ENCODE results near the gene HACD3. TPM values are rescaled to one million over a fixed set of nuclear protein-coding genes. Genes with fewer than 3 reads are reported as not detected.

HACD3 gene
- total RNA-seq, 4 donors from 2014 or later, result 14.7 to 53.2 (median 32.9) TPM

DNA sequence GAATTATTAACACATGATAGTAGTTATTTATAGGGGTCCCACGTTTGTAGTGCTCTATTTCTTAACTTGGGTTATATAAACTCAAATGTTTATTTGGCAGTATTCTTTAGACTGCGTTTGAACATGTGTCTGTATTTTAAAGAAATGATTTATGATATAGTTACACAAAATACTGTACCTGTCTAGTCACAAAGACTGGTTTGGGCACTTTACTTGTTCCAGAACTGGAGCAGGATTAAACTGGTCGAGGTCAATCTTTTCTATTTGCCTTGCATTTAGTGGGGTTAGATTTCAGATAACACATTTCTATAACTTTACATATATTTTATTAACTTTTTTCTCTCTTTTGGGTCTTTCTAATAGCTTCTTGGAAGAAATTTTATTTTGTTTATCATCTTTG lies 39.5 kb downstream of the HACD3 start:
- DNase-seq, result no peak
- Histone ChIP-seq H3K4me1 (peaks cover 0 to 20% (median 0%) of the 10 kb centered on the region in 3 donors), H3K27me3 (no peaks in the 10 kb centered on the region), H3K4me3 (no peak overlapping the region), H3K27ac (peak overlapping the region in 3 of 4 donors; percentile 31 to 57 (median 53)), H3K36me3 (peaks cover 0 to 90% (median 12%) of the 10 kb centered on the region in 3 donors), H3K9me3 (no peaks in the 10 kb centered on the region)
- TF ChIP-seq, protein P1, sequence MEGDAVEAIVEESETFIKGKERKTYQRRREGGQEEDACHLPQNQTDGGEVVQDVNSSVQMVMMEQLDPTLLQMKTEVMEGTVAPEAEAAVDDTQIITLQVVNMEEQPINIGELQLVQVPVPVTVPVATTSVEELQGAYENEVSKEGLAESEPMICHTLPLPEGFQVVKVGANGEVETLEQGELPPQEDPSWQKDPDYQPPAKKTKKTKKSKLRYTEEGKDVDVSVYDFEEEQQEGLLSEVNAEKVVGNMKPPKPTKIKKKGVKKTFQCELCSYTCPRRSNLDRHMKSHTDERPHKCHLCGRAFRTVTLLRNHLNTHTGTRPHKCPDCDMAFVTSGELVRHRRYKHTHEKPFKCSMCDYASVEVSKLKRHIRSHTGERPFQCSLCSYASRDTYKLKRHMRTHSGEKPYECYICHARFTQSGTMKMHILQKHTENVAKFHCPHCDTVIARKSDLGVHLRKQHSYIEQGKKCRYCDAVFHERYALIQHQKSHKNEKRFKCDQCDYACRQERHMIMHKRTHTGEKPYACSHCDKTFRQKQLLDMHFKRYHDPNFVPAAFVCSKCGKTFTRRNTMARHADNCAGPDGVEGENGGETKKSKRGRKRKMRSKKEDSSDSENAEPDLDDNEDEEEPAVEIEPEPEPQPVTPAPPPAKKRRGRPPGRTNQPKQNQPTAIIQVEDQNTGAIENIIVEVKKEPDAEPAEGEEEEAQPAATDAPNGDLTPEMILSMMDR (IDR thresholded peaks at IDR 0.05), result no peak
- no peak for TF ChIP-seq POLR2A (IDR thresholded peaks at IDR 0.05)
- 46 to 50% methylated on average over 3 of the region's 3 CpGs for WGBS, 2 donors
- intact Hi-C loops (cut with DNase I), result no loop called here

DNA sequence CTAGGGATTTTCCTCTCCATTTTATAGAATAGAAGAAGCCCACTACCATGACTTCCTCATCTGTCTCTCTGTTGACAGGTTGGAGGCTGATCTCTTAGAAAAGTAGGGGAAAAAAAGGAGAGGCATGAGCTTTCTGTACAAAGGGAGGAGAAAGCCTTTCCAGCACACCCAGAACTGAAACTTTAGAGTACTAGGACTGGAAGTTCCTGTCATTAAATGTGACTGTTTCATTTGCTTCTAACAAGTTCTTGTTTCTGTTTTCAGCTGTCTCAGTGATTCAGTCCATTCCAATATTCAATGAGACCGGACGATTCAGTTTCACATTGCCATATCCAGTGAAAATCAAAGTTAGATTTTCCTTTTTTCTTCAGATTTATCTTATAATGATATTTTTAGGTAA lies 41.7 kb downstream of the HACD3 start:
- no peaks in the 10 kb centered on the region for H3K27me3 ChIP-seq
- DNase-seq, result no peak
- intact Hi-C loops (cut with DNase I), result no loop called here
- peaks cover 0 to 90% (median 4%) of the 10 kb centered on the region in 3 donors for H3K36me3 ChIP-seq
- 85% methylated on average over 2 of the region's 2 CpGs for WGBS, 2 donors
- peak overlapping the region in 2 of 4 donors; percentile 29 to 44 for H3K27ac ChIP-seq
- H3K4me1 ChIP-seq, result peaks cover 0 to 20% (median 0%) of the 10 kb centered on the region in 3 donors
- H3K4me3 ChIP-seq, result no peak overlapping the region
- TF ChIP-seq, protein P1 (IDR thresholded peaks at IDR 0.05), result no peak
- TF ChIP-seq POLR2A (IDR thresholded peaks at IDR 0.05), result no peak
- no peaks in the 10 kb centered on the region for H3K9me3 ChIP-seq

DNA sequence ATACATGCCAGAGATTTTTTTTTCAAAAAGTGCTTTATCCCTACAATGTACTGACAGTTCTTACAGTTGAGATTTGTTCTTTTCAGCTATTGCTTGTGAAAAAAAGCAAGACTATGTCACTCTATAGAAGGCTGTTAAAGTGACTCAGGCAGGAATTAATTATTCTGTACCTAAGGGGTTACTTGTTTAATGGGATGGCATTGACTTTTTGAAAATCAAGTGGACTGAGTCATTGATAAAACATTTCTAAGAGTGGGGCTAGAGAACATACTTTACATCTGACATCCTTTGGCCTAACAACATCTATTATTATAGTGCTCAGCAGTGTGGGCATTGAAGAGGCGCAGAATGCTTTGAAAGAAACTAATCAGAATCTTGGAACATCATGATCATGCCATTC lies 46.4 kb downstream of the HACD3 start:
- TF ChIP-seq, protein P1 (IDR thresholded peaks at IDR 0.05), result no peak
- no peak for TF ChIP-seq POLR2A (IDR thresholded peaks at IDR 0.05)
- WGBS, 2 donors, result 76 to 100% methylated on average over 1 of the region's 1 CpG
- peaks cover 0 to 97% (median 18%) of the 10 kb centered on the region in 3 donors for H3K36me3 ChIP-seq

DNA sequence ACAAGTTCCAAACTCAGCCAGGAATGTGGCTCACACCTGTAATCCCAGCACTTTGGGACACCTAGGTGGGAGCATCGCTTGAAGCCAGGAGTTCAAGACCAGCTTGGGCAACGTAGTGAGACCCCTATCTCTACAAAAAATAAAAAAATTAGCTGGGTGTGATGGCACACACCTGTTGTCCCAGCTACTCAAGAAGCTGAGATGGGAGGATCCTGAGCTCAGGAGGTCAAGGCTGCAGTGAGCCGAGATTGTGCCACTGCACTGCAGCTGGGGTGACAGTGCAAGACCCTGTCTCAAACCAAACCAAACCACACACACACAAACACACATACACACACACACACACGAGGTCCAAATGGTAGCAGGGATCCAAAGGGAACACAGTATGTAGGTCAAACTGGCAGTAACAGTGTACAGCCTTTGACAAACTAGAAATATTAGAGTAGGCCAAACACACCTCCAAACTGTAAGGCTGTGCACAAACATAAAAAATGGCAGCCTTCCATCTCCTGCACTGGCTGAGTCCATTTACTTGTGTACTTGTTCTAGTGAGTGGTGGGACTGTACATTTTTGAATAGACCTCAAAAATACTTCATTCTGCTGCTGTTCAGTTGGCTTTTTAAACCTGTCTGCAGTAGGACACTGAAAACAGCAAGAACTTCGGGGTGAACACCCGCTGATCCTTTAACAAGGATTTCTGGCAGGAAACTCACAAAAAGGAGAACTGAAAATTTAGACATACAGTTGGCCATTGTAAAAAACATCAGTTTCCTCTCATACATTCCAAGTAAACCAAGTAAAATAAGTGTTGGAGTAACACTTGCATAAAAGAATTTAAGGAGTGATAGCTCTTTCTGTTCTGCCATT lies 47.1 kb downstream of the HACD3 start:
- Histone ChIP-seq H3K27me3 (no peaks in the 10 kb centered on the region), H3K36me3 (peaks cover 0 to 97% (median 18%) of the 10 kb centered on the region in 3 donors), H3K4me1 (peaks cover 0 to 8% (median 0%) of the 10 kb centered on the region in 3 donors), H3K27ac (no peak overlapping the region), H3K9me3 (no peaks in the 10 kb centered on the region), H3K4me3 (no peak overlapping the region)
- WGBS, 2 donors, result 79 to 80% methylated on average over 5 to 6 of the region's 6 CpGs
- intact Hi-C loops (cut with DNase I), result no loop called here
- no peak for TF ChIP-seq POLR2A (IDR thresholded peaks at IDR 0.05)
- TF ChIP-seq, protein P1 (IDR thresholded peaks at IDR 0.05), result no peak
- no peak for DNase-seq

More for the DNA sequence above, 46.4 kb downstream of the HACD3 start:
- peaks cover 0 to 8% (median 0%) of the 10 kb centered on the region in 3 donors for H3K4me1 ChIP-seq
- intact Hi-C loops (cut with DNase I), result no loop called here
- H3K9me3 ChIP-seq, result no peaks in the 10 kb centered on the region
- H3K27ac ChIP-seq, result no peak overlapping the region
- H3K4me3 ChIP-seq, result no peak overlapping the region
- DNase-seq, result no peak
- H3K27me3 ChIP-seq, result no peaks in the 10 kb centered on the region
